Liver (tissue), 9 donors: ENCODE results near the gene VDR. TPM values are rescaled to one million over a fixed set of nuclear protein-coding genes. Genes with fewer than 3 reads are reported as not detected.
A peak's percentile ranks its signal among the peaks of the same experiment; 100 is the strongest.

ENCODE experiments used
- DNase-seq: peaks from one replicate; pipeline ENCODE4 v3.0.0-alpha.2; 2017; ENCODE audit warnings: low spot score
- H3K27ac ChIP-seq, 2 donors: one replicate each; pipeline ENCODE4 v1.7.0; 2013; ENCODE audit warnings: inconsistent platforms in 2 of 2, low read length in 2 of 2, control low read depth in 1 of 2, low read depth in 1 of 2, mild to moderate bottlenecking in 1 of 2
- H3K27me3 ChIP-seq, 4 donors: one replicate each; pipeline versions ENCODE4 v1.6.1 to v1.7.0; 2013; ENCODE audit warnings: low read length in 3 of 4, inconsistent platforms in 1 of 4, mild to moderate bottlenecking in 1 of 4, moderate library complexity in 1 of 4; ENCODE audit not compliant: control insufficient read depth in 4 of 4, insufficient read depth in 4 of 4
- H3K36me3 ChIP-seq, 4 donors: one replicate each; pipeline versions ENCODE4 v1.6.1 to v1.7.0; 2013; ENCODE audit warnings: low read length in 3 of 4, mild to moderate bottlenecking in 3 of 4, low read depth in 1 of 4, moderate library complexity in 1 of 4; ENCODE audit not compliant: control insufficient read depth in 4 of 4, insufficient read depth in 3 of 4
- H3K4me1 ChIP-seq, 4 donors: one replicate each; pipeline versions ENCODE4 v1.6.1 to v1.7.0; 2013; ENCODE audit warnings: low read length in 3 of 4, mild to moderate bottlenecking in 3 of 4, moderate library complexity in 1 of 4; ENCODE audit not compliant: control insufficient read depth in 4 of 4, insufficient read depth in 4 of 4
- H3K4me3 ChIP-seq, 3 donors: one replicate each; pipeline versions ENCODE4 v1.6.1 to v1.7.0; 2013; ENCODE audit warnings: low read length in 3 of 3, control low read depth in 1 of 3, low read depth in 1 of 3, mild to moderate bottlenecking in 1 of 3
- H3K9ac ChIP-seq, 2 donors: one replicate each; pipeline ENCODE4 v1.7.0; 2013; ENCODE audit warnings: low read length in 2 of 2, mild to moderate bottlenecking in 2 of 2, moderate library complexity in 2 of 2, control low read depth in 1 of 2, low read depth in 1 of 2
- H3K9me3 ChIP-seq, 4 donors: one replicate each; pipeline versions ENCODE4 v1.6.1 to v1.7.0; 2013; ENCODE audit warnings: low read length in 3 of 4; ENCODE audit not compliant: control insufficient read depth in 4 of 4
- ATF3 ChIP-seq: IDR thresholded peaks from 2 replicates; pipeline ENCODE4 v1.6.1; 2016; ENCODE audit warnings: antibody characterized with exemption
- CTCF ChIP-seq: fragments of 150-350 bp; IDR thresholded peaks from 2 replicates; pipeline ENCODE4 v1.5.1; 2017; ENCODE audit warnings: improper control_type of control experiment, low read depth, low read length; ENCODE audit not compliant: missing input control
- EGR1 ChIP-seq, 2 donors: IDR thresholded peaks; 2 replicates each; pipeline ENCODE4 v1.6.1; 2016 to 2018; ENCODE audit warnings: antibody characterized with exemption in 2 of 2, low read depth in 2 of 2
- FOXA1 ChIP-seq: IDR thresholded peaks from 2 replicates; pipeline ENCODE4 v1.6.1; 2016; ENCODE audit warnings: antibody characterized with exemption
- FOXA2 ChIP-seq: IDR thresholded peaks from 2 replicates; pipeline ENCODE4 v1.6.1; 2016; ENCODE audit warnings: antibody characterized with exemption
- HNF4A ChIP-seq, 2 donors: conservative IDR thresholded peaks; 2 replicates each; pipeline ENCODE4 v1.6.1; 2016; ENCODE audit warnings: antibody characterized with exemption in 2 of 2, mild to moderate bottlenecking in 2 of 2
- JUND ChIP-seq, 2 donors: IDR thresholded peaks; 2 replicates each; pipeline ENCODE4 v1.6.1; 2016; ENCODE audit warnings: antibody characterized with exemption in 2 of 2
- NR2F2 ChIP-seq: IDR thresholded peaks from 2 replicates; pipeline ENCODE4 v1.6.1; 2016; ENCODE audit warnings: antibody characterized with exemption
- RAD21 ChIP-seq, 2 donors: IDR thresholded peaks; 2 replicates each; pipeline ENCODE4 v1.6.1; 2016; ENCODE audit warnings: antibody characterized with exemption in 2 of 2, mild to moderate bottlenecking in 2 of 2
- REST ChIP-seq: IDR thresholded peaks from 2 replicates; pipeline ENCODE4 v1.6.1; 2016; ENCODE audit warnings: antibody characterized with exemption, mild to moderate bottlenecking
- RXRA ChIP-seq, 2 donors: IDR thresholded peaks; 2 replicates each; pipeline ENCODE4 v1.6.1; 2017 to 2018; ENCODE audit warnings: antibody characterized with exemption in 2 of 2, mild to moderate bottlenecking in 1 of 2
- SP1 ChIP-seq: IDR thresholded peaks from 2 replicates; pipeline ENCODE4 v1.6.1; 2018; ENCODE audit warnings: antibody characterized with exemption, mild to moderate bottlenecking
- TAF1 ChIP-seq: conservative IDR thresholded peaks from 2 replicates; pipeline ENCODE4 v1.6.1; 2016; ENCODE audit warnings: antibody characterized with exemption, mild to moderate bottlenecking
- YY1 ChIP-seq: IDR thresholded peaks from 2 replicates; pipeline ENCODE4 v1.6.1; 2016; ENCODE audit warnings: antibody characterized with exemption, mild to moderate bottlenecking
- ZBTB33 ChIP-seq: IDR thresholded peaks from 2 replicates; pipeline ENCODE4 v1.6.1; 2016; ENCODE audit warnings: antibody characterized with exemption
- whole genome bisulfite sequencing: extraction: QIAGEN DNeasy Blood & Tissue Kit; methylation state at CpG from one replicate; pipeline ENCODE4 v1.1.7; 2013; 5-methylcytosine and 5-hydroxymethylcytosine counted together
- polyA plus RNA-seq, 2 donors: library from polyadenylated mRNA; stranded (reverse) in 1 of 2; unstranded in 1 of 2; fragments of 200-250 nt in 1 of 2; fragments of >200 nt in 1 of 2; fragmentation: Nextera tagmentation in 1 of 2; extraction: Ambion mirVana in 1 of 2; gene quantifications; one replicate each; pipeline versions ENCODE4 v1.2.1 to v1.2.3, GENCODE V29; 2013 to 2015
- total RNA-seq, 2 donors: library from RNA; depleted of rRNA; stranded (reverse); fragments of >200 nt; gene quantifications; one replicate each; pipeline ENCODE4 v1.2.3, GENCODE V29; 2014
- donor health status: healthy.
- donor health status: healthy.
- donor health status: healthy.
- donor health status: healthy.
- donor health status: healthy.

The VDR gene
- total and polyA plus RNA-seq, 4 donors: 0.25 to 0.47 (median 0.35) TPM

- no peak overlapping the region for H3K4me3 ChIP-seq
- peaks cover 2 to 18% (median 13%) of the 10 kb centered on the region in 4 donors for H3K4me1 ChIP-seq
- H3K27me3 ChIP-seq: no peaks in the 10 kb centered on the region
- no peak overlapping the region for H3K9ac ChIP-seq
- H3K36me3 ChIP-seq: no peaks in the 10 kb centered on the region
- peak overlapping the region in 1 of 2 donors; percentile 23 for H3K27ac ChIP-seq
- no peaks in the 10 kb centered on the region for H3K9me3 ChIP-seq
- TF ChIP-seq REST (no peak), HNF4A (conservative IDR thresholded peaks at IDR 0.05) (peak; percentile 59 to 81), RAD21 (IDR thresholded peaks at IDR 0.05) (peak; percentile 82 to 87), NR2F2 (no peak), SP1 (peak; percentile 75), RXRA (IDR thresholded peaks at IDR 0.05) (peak; percentile 73 to 90), CTCF (peak; percentile 75), ATF3 (no peak), JUND (IDR thresholded peaks at IDR 0.05) (peak in 1 of 2 donors; percentile 52), FOXA2 (peak; percentile 71)
- peak; percentile 66 for DNase-seq
- 22% methylated on average over 32 of the region's 32 CpGs for WGBS
Measured at GRCh38 chr12:47949441-47950341, 44.9 kb upstream of the VDR start.

GRCh38 chr12:47947341-47947740, 42.5 kb upstream of the VDR start:
- no peak for DNase-seq
- no peaks in the 10 kb centered on the region for H3K27me3 ChIP-seq
- TF ChIP-seq NR2F2 (no peak), HNF4A (conservative IDR thresholded peaks at IDR 0.05) (no peak), RXRA (IDR thresholded peaks at IDR 0.05) (no peak), REST (no peak), RAD21 (IDR thresholded peaks at IDR 0.05) (no peak), CTCF (no peak), FOXA2 (no peak), EGR1 (IDR thresholded peaks at IDR 0.05; ENCODE audit: low read depth in 2 of 2) (no peak), YY1 (no peak), ATF3 (no peak), TAF1 (no peak), JUND (IDR thresholded peaks at IDR 0.05) (no peak), ZBTB33 (no peak), FOXA1 (no peak)
- 91% methylated on average over 12 of the region's 12 CpGs for WGBS
- H3K27ac ChIP-seq: no peak overlapping the region
- no peaks in the 10 kb centered on the region for H3K36me3 ChIP-seq
- H3K9ac ChIP-seq: no peak overlapping the region
- H3K4me3 ChIP-seq: no peak overlapping the region
- peaks cover 2 to 18% (median 13%) of the 10 kb centered on the region in 4 donors for H3K4me1 ChIP-seq
- H3K9me3 ChIP-seq: no peaks in the 10 kb centered on the region
